Left ventricle myocardium inferior (tissue), 1 donor: ENCODE results near the gene HJURP. TPM values are rescaled to one million over a fixed set of nuclear protein-coding genes. Genes with fewer than 3 reads are reported as not detected.

Source experiments
- DNase-seq: peaks from one replicate; pipeline ENCODE4 v3.0.0-alpha.2; 2020
- H3K27ac ChIP-seq: fragments of 200-600 bp; replicated peaks from 2 replicates; pipeline ENCODE4 v1.8.0; 2021
- H3K27me3 ChIP-seq: fragments of 200-600 bp; 2 replicates; pipeline ENCODE4 v1.8.0; 2021; ENCODE audit warnings: low read depth
- H3K36me3 ChIP-seq: fragments of 200-600 bp; 2 replicates; pipeline ENCODE4 v1.8.0; 2021
- H3K4me1 ChIP-seq: fragments of 200-600 bp; 2 replicates; pipeline ENCODE4 v1.8.0; 2021
- H3K4me3 ChIP-seq: fragments of 200-600 bp; 2 replicates; pipeline ENCODE4 v1.8.0; 2021; ENCODE audit warnings: mild to moderate bottlenecking, moderate library complexity
- H3K9me3 ChIP-seq: fragments of 200-600 bp; replicated peaks from 2 replicates; pipeline ENCODE4 v1.8.0; 2021
- CTCF ChIP-seq: fragments of 200-600 bp; IDR thresholded peaks from 2 replicates; pipeline ENCODE4 v1.8.0; 2021; ENCODE audit warnings: antibody characterized with exemption, mild to moderate bottlenecking, borderline replicate concordance
- intact Hi-C: fragments of 100-400 bp; cut with micrococcal nuclease; formaldehyde crosslinking; loops from one replicate; pipeline ENCODE4 v1.11.0; 2022
- total RNA-seq: library from RNA; stranded (reverse); fragmentation: NEBNext Ultra II Directional; extraction: Animal tissue kit (Norgen Biotek cat#: 25700); gene quantifications from one replicate; pipeline ENCODE4 v1.2.1, GENCODE V29; 2021
- donor health status: DM: no; HTN: yes; CAD: no; lungs with severe emphysema.

HJURP gene
- total RNA-seq, 1 donor from 2014 or later = 0.36 TPM

- Histone ChIP-seq H3K36me3 (no peaks in the 10 kb centered on the region), H3K4me1 (no peaks in the 10 kb centered on the region), H3K27ac (no peak overlapping the region), H3K27me3 (peaks cover 16% of the 10 kb centered on the region), H3K9me3 (no peaks in the 10 kb centered on the region), H3K4me3 (no peak overlapping the region)
- DNase-seq = no peak
- no peak for TF ChIP-seq CTCF
- intact Hi-C loops = no loop called here
Measured at GRCh38 chr2:233844836-233845235, 9.5 kb downstream of the HJURP start.

GRCh38 chr2:233844064-233844807 lies 10.1 kb downstream of the HJURP start:
- Histone ChIP-seq H3K9me3 (no peaks in the 10 kb centered on the region), H3K27me3 (peaks cover 16% of the 10 kb centered on the region), H3K36me3 (no peaks in the 10 kb centered on the region), H3K27ac (no peak overlapping the region), H3K4me3 (no peak overlapping the region), H3K4me1 (no peaks in the 10 kb centered on the region)
- intact Hi-C loops = no loop called here
- no peak for TF ChIP-seq CTCF
- DNase-seq = no peak

- H3K36me3 ChIP-seq = no peaks in the 10 kb centered on the region
Measured at GRCh38 chr2:233841183-233841582, 13.2 kb downstream of the HJURP start.

GRCh38 chr2:233840520-233840919 lies 13.8 kb downstream of the HJURP start:
- no peak for DNase-seq
- H3K9me3 ChIP-seq = no peaks in the 10 kb centered on the region
- no peaks in the 10 kb centered on the region for H3K27me3 ChIP-seq
- no peak overlapping the region for H3K4me3 ChIP-seq
- intact Hi-C loops = no loop called here
- H3K36me3 ChIP-seq = no peaks in the 10 kb centered on the region
- no peak overlapping the region for H3K27ac ChIP-seq
- H3K4me1 ChIP-seq = no peaks in the 10 kb centered on the region
- no peak for TF ChIP-seq CTCF

More at GRCh38 chr2:233841183-233841582, 13.2 kb downstream of the HJURP start:
- DNase-seq = no peak
- Histone ChIP-seq H3K4me3 (no peak overlapping the region), H3K4me1 (no peaks in the 10 kb centered on the region), H3K27me3 (no peaks in the 10 kb centered on the region), H3K9me3 (no peaks in the 10 kb centered on the region), H3K27ac (no peak overlapping the region)
- no peak for TF ChIP-seq CTCF
- intact Hi-C loops = no loop called here

GRCh38 chr2:233839447-233839820 lies 14.9 kb downstream of the HJURP start:
- no peak for TF ChIP-seq CTCF
- no peak overlapping the region for H3K4me3 ChIP-seq
- no peaks in the 10 kb centered on the region for H3K27me3 ChIP-seq
- H3K9me3 ChIP-seq = no peaks in the 10 kb centered on the region
- DNase-seq = no peak
- intact Hi-C loops = no loop called here
- H3K36me3 ChIP-seq = no peaks in the 10 kb centered on the region
- no peak overlapping the region for H3K27ac ChIP-seq
- H3K4me1 ChIP-seq = no peaks in the 10 kb centered on the region
